B cell (primary cell): ENCODE results near the gene ZCRB1. TPM values are rescaled to one million over a fixed set of nuclear protein-coding genes. Genes with fewer than 3 reads are reported as not detected.

Experiments used
- ATAC-seq: fragments of 200-7000 bp; cut with Tn5 transposase; one replicate; pipeline ENCODE4 v1.10.0; 2021; ENCODE audit warnings: low read depth, mild to moderate bottlenecking, moderate number of reproducible peaks, moderate library complexity
- CTCF ChIA-PET: fragments of 350-600 bp; sonication (Branson Sonifier 250); formaldehyde crosslinking; loops from one replicate; lab custom pipeline; 2021; ENCODE audit warnings: antibody characterized with exemption, inconsistent platforms; lab: Charles Lee
- POLR2A ChIA-PET: fragments of 350-600 bp; sonication (Branson Sonifier 250); formaldehyde crosslinking; loops from one replicate; lab custom pipeline; 2021; ENCODE audit warnings: antibody characterized with exemption; lab: Charles Lee
- DNase-seq: peaks from one replicate; pipeline ENCODE4 v3.0.0; 2013
- H2AFZ ChIP-seq: 2 replicates; pipeline ENCODE4 v1.6.1; 2012; ENCODE audit warnings: mild to moderate bottlenecking, low read depth, low read length; ENCODE audit not compliant: insufficient read depth, poor library complexity, severe bottlenecking
- H3K27ac ChIP-seq, 2 donors: 1 replicate in 1 of 2; 2 replicates in 1 of 2; pipeline ENCODE4 v1.5.1; 2012 to 2013; ENCODE audit warnings: low read length in 2 of 2, mild to moderate bottlenecking in 2 of 2, moderate library complexity in 1 of 2
- H3K27me3 ChIP-seq, 4 experiments: fragments of 200-600 bp in 1 of 4; sonication (generic) in 1 of 4; replicated peaks in 1 of 4; 1 replicate in 2 of 4; 2 replicates in 2 of 4; pipeline versions ENCODE4 v1.6.1 to v1.7.0; 2013 to 2016; ENCODE audit warnings: low read length in 3 of 4, mild to moderate bottlenecking in 2 of 4, mixed read lengths in 1 of 4, moderate library complexity in 1 of 4; ENCODE audit not compliant: insufficient read depth in 4 of 4, control insufficient read depth in 3 of 4; ENCODE audit errors: control extremely low read depth in 1 of 4
- H3K36me3 ChIP-seq, 2 experiments: replicated peaks in 1 of 2; 1 replicate in 1 of 2; 2 replicates in 1 of 2; pipeline versions ENCODE4 v1.6.1 to v1.7.1; 2013; ENCODE audit warnings: low read length in 1 of 2; ENCODE audit not compliant: insufficient read depth in 2 of 2, control insufficient read depth in 1 of 2; ENCODE audit errors: control extremely low read depth in 1 of 2, extremely low read depth in 1 of 2
- H3K4me1 ChIP-seq, 2 donors: fragments of 200-600 bp in 1 of 2; sonication (generic) in 1 of 2; 1 replicate in 1 of 2; 2 replicates in 1 of 2; pipeline versions ENCODE4 v1.5.1 to v1.6.1; 2013 to 2017; ENCODE audit warnings: low read length in 2 of 2; ENCODE audit not compliant: control insufficient read depth in 2 of 2, insufficient read depth in 2 of 2
- H3K4me2 ChIP-seq: replicated peaks from 2 replicates; pipeline ENCODE3; 2012; ENCODE audit warnings: mild to moderate bottlenecking, low read depth, low read length; ENCODE audit not compliant: poor library complexity, severe bottlenecking
- H3K4me3 ChIP-seq, 5 experiments: fragments of 200-600 bp in 1 of 5; sonication (generic) in 1 of 5; 1 replicate in 3 of 5; 2 replicates in 2 of 5; pipeline versions ENCODE4 v1.5.1 to v1.7.0; 2011 to 2016; ENCODE audit warnings: low read length in 4 of 5, mild to moderate bottlenecking in 4 of 5, low read depth in 2 of 5, control low read depth in 1 of 5, moderate library complexity in 1 of 5; ENCODE audit not compliant: insufficient read depth in 1 of 5; ENCODE audit errors: control extremely low read depth in 1 of 5, extremely low read depth in 1 of 5
- H3K79me2 ChIP-seq: fragments of 200-600 bp; sonication (generic); one replicate; pipeline ENCODE4 v1.6.0; 2016; ENCODE audit warnings: low read length; ENCODE audit not compliant: control insufficient read depth, insufficient read depth
- H3K9ac ChIP-seq: fragments of 200-600 bp; sonication (generic); 2 replicates; pipeline ENCODE4 v1.6.1; 2017; ENCODE audit warnings: mild to moderate bottlenecking, low read length, moderate library complexity
- H3K9me3 ChIP-seq, 3 donors: one replicate each; pipeline versions ENCODE4 v1.6.1 to v1.7.1; 2013; ENCODE audit warnings: low read length in 2 of 3; ENCODE audit not compliant: control insufficient read depth in 2 of 3, insufficient read depth in 1 of 3; ENCODE audit errors: control extremely low read depth in 1 of 3
- H4K20me1 ChIP-seq: 2 replicates; pipeline ENCODE4 v1.6.0; 2012; ENCODE audit warnings: mild to moderate bottlenecking, low read length; ENCODE audit not compliant: insufficient read depth, control insufficient read depth, poor library complexity, severe bottlenecking
- H3K27ac Mint-ChIP-seq: one replicate; pipeline ENCODE4 v1.8.0; 2021; ENCODE audit warnings: mixed read lengths
- H3K27me3 Mint-ChIP-seq: one replicate; pipeline ENCODE4 v1.8.0; 2021; ENCODE audit warnings: mixed read lengths
- H3K4me1 Mint-ChIP-seq: one replicate; pipeline ENCODE4 v1.8.0; 2021; ENCODE audit warnings: mixed read lengths
- H3K4me3 Mint-ChIP-seq: one replicate; pipeline ENCODE4 v1.8.0; 2021; ENCODE audit warnings: mixed read lengths
- H3K9me3 Mint-ChIP-seq: one replicate; pipeline ENCODE4 v1.8.0; 2022; ENCODE audit warnings: mixed read lengths; ENCODE audit not compliant: insufficient read depth
- CTCF ChIP-seq: fragments of 200-600 bp; IDR thresholded peaks from one replicate; pipeline ENCODE4 v1.8.0; 2022; ENCODE audit warnings: antibody characterized with exemption, mild to moderate bottlenecking
- EZH2 ChIP-seq: IDR thresholded peaks from 2 replicates; pipeline ENCODE4 v1.6.1; 2012; ENCODE audit warnings: borderline replicate concordance, low read depth, mild to moderate bottlenecking, moderate library complexity, low read length; ENCODE audit not compliant: insufficient read depth, poor library complexity, severe bottlenecking
- WGBS: methylation state at CpG from one replicate; pipeline ENCODE4 v1.1.5; 2013; ENCODE audit warnings: missing lambda C conversion rate; ENCODE audit not compliant: insufficient coverage; 5-methylcytosine and 5-hydroxymethylcytosine counted together
- intact Hi-C: fragments of 100-400 bp; cut with micrococcal nuclease; formaldehyde crosslinking; loops from one replicate; pipeline ENCODE4 v1.10.0; 2022
- polyA plus RNA-seq: library from polyadenylated mRNA; depleted of rRNA; stranded (reverse); fragments of >200 nt; gene quantifications from 2 replicates; pipeline ENCODE4 v1.2.3, GENCODE V29; 2012
- total RNA-seq, 2 donors: library from RNA; stranded (reverse); fragments of 120-200 nt in 1 of 2; gene quantifications; 1 replicate in 1 of 2; 2 replicates in 1 of 2; pipeline versions ENCODE4 v1.2.3 to v1.2.4, GENCODE V29; 2013 to 2022

Gene ZCRB1
- total and polyA plus RNA-seq, 2 donors (not counting 1 experiment from before 2014, with no cell fraction given), result 9.8 to 23.2 TPM

- H3K4me3 ChIP-seq, result no peak overlapping the region
- H3K27ac ChIP-seq, result no peak overlapping the region
- intact Hi-C loops, result no loop called here
- H3K27me3 ChIP-seq, result peaks cover 0 to 2% (median 0%) of the 10 kb centered on the region in 4 experiments
- Mint-ChIP-seq H3K9me3 (no peaks in the 10 kb centered on the region), H3K27ac (no peak overlapping the region), H3K4me3 (no peak overlapping the region), H3K4me1 (peaks cover 8% of the 10 kb centered on the region), H3K27me3 (peaks cover 15% of the 10 kb centered on the region)
- no peaks in the 10 kb centered on the region for H3K79me2 ChIP-seq
- DNase-seq (no peak), ATAC-seq (no peak)
- H4K20me1 ChIP-seq, result no peaks in the 10 kb centered on the region
- no peaks in the 10 kb centered on the region for H3K9me3 ChIP-seq
- WGBS, result no CpG with 5 or more reads among the region's 3 CpGs
- POLR2A ChIA-PET, result no interaction called here
- H3K36me3 ChIP-seq, result no peaks in the 10 kb centered on the region
- H3K4me1 ChIP-seq, result peaks cover 6 to 8% of the 10 kb centered on the region in 2 donors
- H2AFZ ChIP-seq, result no peak overlapping the region
- H3K9ac ChIP-seq, result no peak overlapping the region
- H3K4me2 ChIP-seq, result no peak overlapping the region
- CTCF ChIA-PET, result no interaction called here
- TF ChIP-seq CTCF (no peak), EZH2 (no peak)
Measured at GRCh38 chr12:42281278-42281677, 44.6 kb downstream of the ZCRB1 start.

GRCh38 chr12:42278128-42278510 lies 47.8 kb downstream of the ZCRB1 start:
- no peak overlapping the region for H2AFZ ChIP-seq
- POLR2A ChIA-PET, result no interaction called here
- no peak overlapping the region for H3K27ac ChIP-seq
- H3K4me3 ChIP-seq, result no peak overlapping the region
- H3K27me3 Mint-ChIP-seq, result peaks cover 16% of the 10 kb centered on the region
- no peak for DNase-seq
- no peak for ATAC-seq
- no peaks in the 10 kb centered on the region for H3K9me3 ChIP-seq
- no peaks in the 10 kb centered on the region for H4K20me1 ChIP-seq
- intact Hi-C loops, result no loop called here
- no peak overlapping the region for H3K4me3 Mint-ChIP-seq
- no peak for TF ChIP-seq CTCF
- TF ChIP-seq EZH2, result no peak
- H3K9ac ChIP-seq, result no peak overlapping the region
- no peaks in the 10 kb centered on the region for H3K4me1 Mint-ChIP-seq
- no peaks in the 10 kb centered on the region for H3K4me1 ChIP-seq
- no peaks in the 10 kb centered on the region for H3K36me3 ChIP-seq
- no peak overlapping the region for H3K27ac Mint-ChIP-seq
- peaks cover 0 to 2% (median 0%) of the 10 kb centered on the region in 4 experiments for H3K27me3 ChIP-seq
- H3K79me2 ChIP-seq, result no peaks in the 10 kb centered on the region
- H3K9me3 Mint-ChIP-seq, result peaks cover 2% of the 10 kb centered on the region
- CTCF ChIA-PET, result no interaction called here
- no peak overlapping the region for H3K4me2 ChIP-seq
